HCEC 1CT (cell line): ENCODE data around the gene ARHGEF3.

Source experiments
- DNase-seq: peaks from one replicate; pipeline ENCODE4 v3.0.0-alpha.2; 2017

The ARHGEF3 gene

GRCh38 chr3:56795097-56795828, 6.5 kb downstream of the ARHGEF3 start:
- peak; percentile 13 for DNase-seq

GRCh38 chr3:56792193-56792592, 9.6 kb downstream of the ARHGEF3 start:
- no peak for DNase-seq

- DNase-seq, result no peak
Measured at GRCh38 chr3:56790016-56790821, 11.5 kb downstream of the ARHGEF3 start.

- DNase-seq, result no peak
Measured at GRCh38 chr3:56789076-56789475, 12.7 kb downstream of the ARHGEF3 start.

- DNase-seq, result no peak
Measured at GRCh38 chr3:56788521-56788920, 13.2 kb downstream of the ARHGEF3 start.

GRCh38 chr3:56787784-56788256, 13.9 kb downstream of the ARHGEF3 start:
- no peak for DNase-seq

- no peak for DNase-seq
Measured at GRCh38 chr3:56787258-56787775, 14.4 kb downstream of the ARHGEF3 start.

GRCh38 chr3:56785499-56785898, 16.2 kb downstream of the ARHGEF3 start:
- no peak for DNase-seq

- no peak for DNase-seq
Measured at GRCh38 chr3:56784448-56785001, 17.2 kb downstream of the ARHGEF3 start.

- no peak for DNase-seq
Measured at GRCh38 chr3:56783644-56784447, 17.9 kb downstream of the ARHGEF3 start.

- no peak for DNase-seq
Measured at GRCh38 chr3:56782906-56783305, 18.8 kb downstream of the ARHGEF3 start.

- no peak for DNase-seq
Measured at GRCh38 chr3:56782215-56782614, 19.5 kb downstream of the ARHGEF3 start.

GRCh38 chr3:56781762-56782161, 20.0 kb downstream of the ARHGEF3 start:
- no peak for DNase-seq

- no peak for DNase-seq
Measured at GRCh38 chr3:56780936-56781335, 20.8 kb downstream of the ARHGEF3 start.

- no peak for DNase-seq
Measured at GRCh38 chr3:56778893-56779292, 22.9 kb downstream of the ARHGEF3 start.

GRCh38 chr3:56776556-56776950, 25.2 kb downstream of the ARHGEF3 start:
- DNase-seq, result no peak

GRCh38 chr3:56775838-56776555, 25.8 kb downstream of the ARHGEF3 start:
- peak; percentile 17 for DNase-seq

GRCh38 chr3:56775445-56775837, 26.3 kb downstream of the ARHGEF3 start:
- DNase-seq, result no peak

GRCh38 chr3:56773986-56774385, 27.8 kb downstream of the ARHGEF3 start:
- DNase-seq, result no peak

- DNase-seq, result no peak
Measured at GRCh38 chr3:56772952-56773938, 28.5 kb downstream of the ARHGEF3 start.

GRCh38 chr3:56771376-56771775, 30.4 kb downstream of the ARHGEF3 start:
- no peak for DNase-seq
